ENCODE measurements around the gene MYO5B.
"Not testable (repeated sequence)": the region's sequence is repeated elsewhere in the genome, so short reads cannot be mapped to it uniquely, and the experiment has no call there.

MYO5B gene

DNA sequence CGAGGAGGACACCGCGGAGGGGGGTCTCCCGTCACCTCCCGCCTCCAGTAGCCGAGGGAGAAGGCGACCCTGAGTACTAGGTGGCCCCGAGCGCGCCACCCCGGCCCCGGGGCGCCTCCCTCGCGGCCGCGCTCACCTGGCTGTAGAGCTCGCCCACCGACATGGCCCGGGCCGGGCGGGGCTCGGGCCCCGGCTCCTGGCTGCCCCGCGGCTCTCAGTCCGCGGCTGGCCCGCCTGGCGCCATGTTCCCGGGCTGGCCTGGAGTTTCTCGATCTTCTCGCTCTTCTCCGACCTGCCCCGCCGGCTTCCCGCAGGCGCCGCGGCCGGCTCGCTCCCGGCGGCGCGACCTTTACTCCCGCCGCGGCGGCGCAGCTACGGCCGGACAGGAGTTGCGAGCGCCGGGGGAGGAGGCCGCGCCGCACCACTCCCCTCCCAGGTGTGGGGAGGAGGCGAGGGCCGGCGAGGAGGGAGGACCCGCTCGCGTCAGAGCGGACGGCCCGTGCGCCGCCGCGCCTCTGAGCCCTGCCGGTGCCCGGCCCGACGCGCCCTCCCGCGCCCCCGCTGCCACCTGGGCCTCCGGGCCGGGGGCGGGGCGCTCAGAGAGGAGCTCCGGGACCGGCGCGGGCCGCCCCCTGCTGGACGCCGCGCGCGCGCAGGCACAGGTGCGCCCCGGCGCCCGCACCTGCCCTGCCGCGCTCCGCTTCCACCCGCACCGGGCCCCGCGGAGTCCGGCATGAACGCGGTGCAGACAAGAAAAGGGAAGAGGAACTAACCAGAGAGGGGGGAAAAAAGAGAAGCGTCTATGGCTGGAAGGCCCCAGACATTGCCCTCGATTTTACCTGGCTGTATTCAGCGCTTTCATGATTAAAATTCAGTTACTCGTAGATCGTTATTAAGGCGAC lies at the start of gene MYO5B:
MYO5B (minus strand) TSS at position 517 of the 902 bp plus-strand sequence; CDS start at position 163, 354 bp downstream.
- Mint-ChIP-seq H3K27ac (peak within 1 kb of the TSS; percentile 60), H3K4me3 (peak within 1 kb of the TSS; percentile 72 to 74), H3K9me3 (no peaks in the 10 kb centered on the region), H3K27me3 (peaks cover 54 to 84% of the 10 kb centered on the region in 2 donors), H3K36me3 (no peaks in the 10 kb centered on the region), H3K4me1 (peaks cover 10 to 23% of the 10 kb centered on the region in 2 donors)
- DNase-seq (peak; percentile 40), ATAC-seq (replicated peaks) (peak; percentile 88 to 91)

DNA sequence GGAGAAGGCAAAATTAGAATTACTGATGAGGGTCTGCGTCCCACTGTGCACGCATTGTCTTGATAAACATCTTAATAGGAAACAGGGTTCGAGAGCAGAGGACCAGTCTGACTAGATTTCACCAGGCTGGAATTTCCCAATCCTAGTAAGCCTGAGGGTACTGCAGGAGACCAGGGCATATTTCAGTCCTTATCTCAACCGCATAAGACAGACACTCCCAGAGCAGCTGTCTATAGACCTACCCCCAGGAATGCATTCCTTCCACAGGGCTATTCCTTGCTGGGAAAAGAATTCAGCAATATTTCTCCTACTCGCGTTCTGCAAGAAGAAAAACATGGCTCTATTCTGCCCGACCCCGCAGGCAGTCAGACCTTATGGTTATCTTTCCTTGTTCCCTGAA lies 46.8 kb upstream of the MYO5B start:
- peaks cover 11 to 12% of the 10 kb centered on the region in 2 donors for H3K9me3 Mint-ChIP-seq
- ATAC-seq (replicated peaks); DNase-seq; H3K4me1 Mint-ChIP-seq; H3K27ac Mint-ChIP-seq; H3K4me3 Mint-ChIP-seq: not testable (repeated sequence)
- H3K27me3 Mint-ChIP-seq: peaks cover 17 to 27% of the 10 kb centered on the region in 2 donors
- peaks cover 5 to 12% of the 10 kb centered on the region in 2 donors for H3K36me3 Mint-ChIP-seq

DNA sequence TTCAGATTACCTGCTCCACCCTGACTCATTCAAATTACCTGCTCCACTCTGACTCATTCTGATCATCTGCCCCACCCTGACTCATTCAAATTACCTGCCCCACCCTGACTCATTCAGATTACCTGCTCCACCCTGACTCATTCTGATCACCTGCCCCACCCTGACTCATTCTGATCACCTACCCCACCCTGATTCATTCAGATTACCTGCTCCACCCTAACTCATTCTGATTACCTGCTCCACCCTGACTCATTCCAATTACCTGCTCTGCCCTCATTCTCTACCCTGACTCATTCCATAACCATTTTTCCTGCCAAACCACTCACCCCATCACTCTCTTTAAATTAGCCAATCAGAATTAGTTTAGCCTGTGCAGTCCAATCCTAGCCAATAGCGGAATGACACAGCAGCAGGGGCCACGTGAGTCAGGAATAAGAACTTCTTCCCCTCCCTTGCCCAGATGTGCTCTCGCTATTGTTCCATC lies 45.2 kb upstream of the MYO5B start:
- Mint-ChIP-seq H3K36me3 (peaks cover 5 to 12% of the 10 kb centered on the region in 2 donors), H3K27me3 (peaks cover 23 to 40% of the 10 kb centered on the region in 2 donors), H3K27ac (no peak overlapping the region), H3K9me3 (peaks cover 11 to 12% of the 10 kb centered on the region in 2 donors), H3K4me1 (peaks cover 3 to 6% of the 10 kb centered on the region in 2 donors), H3K4me3 (no peak overlapping the region)
- DNase-seq (no peak), ATAC-seq (replicated peaks) (no peak)

DNA sequence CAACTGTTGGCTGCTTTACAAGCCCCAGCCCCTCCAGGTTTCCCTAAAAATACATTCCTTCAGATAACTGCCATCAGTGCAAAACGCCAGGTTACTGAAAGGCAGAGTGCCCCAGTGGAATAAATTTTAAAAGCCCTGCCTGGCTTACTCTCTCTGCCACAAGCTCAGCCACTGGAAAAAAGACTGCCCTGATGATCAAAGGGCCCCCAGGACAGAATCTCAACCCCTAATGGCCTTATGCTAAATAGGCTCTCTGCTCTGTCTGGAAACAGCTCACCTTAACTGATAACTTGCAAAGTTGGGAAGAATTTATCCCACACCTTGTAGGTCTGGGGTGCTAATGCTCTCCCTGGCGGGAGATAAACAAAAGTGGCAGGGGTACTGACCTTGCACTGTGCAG lies 37.5 kb upstream of the MYO5B start:
- H3K27ac Mint-ChIP-seq: no peak overlapping the region
- H3K4me1 Mint-ChIP-seq: peaks cover 5 to 6% of the 10 kb centered on the region in 2 donors
- H3K27me3 Mint-ChIP-seq: peaks cover 40 to 45% of the 10 kb centered on the region in 2 donors
- no peaks in the 10 kb centered on the region for H3K9me3 Mint-ChIP-seq
- ATAC-seq (replicated peaks) (no peak), DNase-seq (no peak)
- H3K4me3 Mint-ChIP-seq: no peak overlapping the region
- no peaks in the 10 kb centered on the region for H3K36me3 Mint-ChIP-seq

- Mint-ChIP-seq H3K36me3 (no peaks in the 10 kb centered on the region), H3K27me3 (peaks cover 37 to 44% of the 10 kb centered on the region in 2 donors), H3K4me3 (no peak overlapping the region), H3K9me3 (no peaks in the 10 kb centered on the region), H3K27ac (no peak overlapping the region), H3K4me1 (peaks cover 5 to 6% of the 10 kb centered on the region in 2 donors)
- DNase-seq: no peak
- no peak for ATAC-seq (replicated peaks)
Observed at GRCh38 chr18:50231621-50232020, 36.7 kb upstream of the MYO5B start.

GRCh38 chr18:50220249-50220648 lies 25.3 kb upstream of the MYO5B start:
- not testable (repeated sequence) for H3K4me3 Mint-ChIP-seq; H3K9me3 Mint-ChIP-seq; DNase-seq; H3K36me3 Mint-ChIP-seq; ATAC-seq (replicated peaks); H3K27ac Mint-ChIP-seq; H3K4me1 Mint-ChIP-seq
- peaks cover 25 to 34% of the 10 kb centered on the region in 2 donors for H3K27me3 Mint-ChIP-seq

GRCh38 chr18:50218432-50219197 lies 23.7 kb upstream of the MYO5B start:
- ATAC-seq (replicated peaks) (peak; percentile 77 to 83), DNase-seq (peak; percentile 30)
- Mint-ChIP-seq H3K9me3 (peaks cover 6 to 10% of the 10 kb centered on the region in 2 donors), H3K4me3 (no peak overlapping the region), H3K27me3 (peaks cover 32 to 41% of the 10 kb centered on the region in 2 donors), H3K4me1 (no peaks in the 10 kb centered on the region), H3K36me3 (peaks cover 0 to 4% of the 10 kb centered on the region in 2 donors), H3K27ac (no peak overlapping the region)

GRCh38 chr18:50209311-50209710 lies 14.4 kb upstream of the MYO5B start:
- Mint-ChIP-seq H3K9me3 (no peaks in the 10 kb centered on the region), H3K4me1 (peaks cover 2 to 3% of the 10 kb centered on the region in 2 donors), H3K27ac (no peak overlapping the region), H3K36me3 (no peaks in the 10 kb centered on the region), H3K27me3 (peaks cover 36 to 48% of the 10 kb centered on the region in 2 donors), H3K4me3 (no peak overlapping the region)
- no peak for ATAC-seq (replicated peaks)
- no peak for DNase-seq

DNA sequence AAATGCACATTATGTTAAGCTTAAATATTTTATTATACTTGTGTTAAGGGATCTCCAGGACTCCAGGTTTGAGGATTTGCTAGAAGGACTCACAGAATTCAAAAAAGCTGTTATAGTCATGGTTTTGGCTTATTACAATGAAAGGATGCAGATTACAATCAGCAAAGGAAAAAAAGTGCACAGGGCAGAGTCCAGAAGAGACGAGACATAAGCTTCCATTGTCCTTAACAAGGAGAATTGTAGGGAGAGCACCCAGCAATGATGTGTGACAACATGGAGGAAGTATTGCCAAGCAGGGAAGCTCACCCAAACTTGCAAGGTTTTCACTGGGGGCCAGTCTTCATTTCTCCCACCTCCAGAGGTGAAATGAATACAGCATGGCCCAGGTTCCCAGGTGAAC lies 12.8 kb upstream of the MYO5B start:
- DNase-seq (no peak), ATAC-seq (replicated peaks) (no peak)
- peaks cover 40 to 52% of the 10 kb centered on the region in 2 donors for H3K27me3 Mint-ChIP-seq
- H3K4me1 Mint-ChIP-seq: peaks cover 7 to 11% of the 10 kb centered on the region in 2 donors
- no peak overlapping the region for H3K27ac Mint-ChIP-seq
- H3K36me3 Mint-ChIP-seq: no peaks in the 10 kb centered on the region
- no peak overlapping the region for H3K4me3 Mint-ChIP-seq
- H3K9me3 Mint-ChIP-seq: no peaks in the 10 kb centered on the region

DNA sequence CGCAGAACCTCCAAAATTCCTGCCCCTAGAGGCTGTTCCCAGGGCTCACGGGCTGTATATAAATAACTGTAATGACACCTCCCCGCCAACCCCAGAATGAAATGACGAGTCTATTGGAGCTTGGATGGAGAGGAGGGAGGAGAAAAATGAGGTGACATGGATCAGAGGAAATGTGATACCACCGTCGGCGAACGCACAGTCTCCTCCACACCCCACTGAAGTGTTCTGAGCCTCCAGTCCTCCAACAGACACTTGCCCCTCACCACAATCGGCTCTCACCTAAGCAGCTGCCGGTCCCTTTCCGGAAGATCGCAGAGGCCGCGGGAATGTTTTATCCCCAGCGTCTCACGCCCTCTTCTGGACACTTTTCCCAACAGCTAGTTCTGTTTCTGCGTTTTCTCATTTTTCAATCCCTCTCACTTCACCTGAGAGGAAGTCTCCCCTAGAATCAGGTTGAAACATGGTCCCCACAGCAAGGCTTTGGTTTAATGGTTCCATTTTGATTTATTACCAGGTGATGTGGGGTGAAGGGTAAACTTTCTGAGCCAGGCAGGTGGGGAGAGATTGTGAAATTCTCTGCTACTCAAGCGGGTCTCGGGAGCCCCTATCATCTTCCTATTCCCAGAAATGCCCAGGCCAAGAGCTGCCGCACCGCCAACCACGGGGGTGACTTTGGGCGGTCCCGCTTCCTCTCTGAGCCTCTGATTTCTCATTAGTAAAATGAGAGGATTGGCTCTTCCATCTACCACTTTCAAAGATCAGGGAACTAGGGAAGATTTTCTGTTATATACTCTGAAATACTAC lies 9.1 kb upstream of the MYO5B start:
- Mint-ChIP-seq H3K27ac (no peak overlapping the region), H3K27me3 (peaks cover 44 to 59% of the 10 kb centered on the region in 2 donors), H3K9me3 (peaks cover 10% of the 10 kb centered on the region in 2 donors), H3K36me3 (peaks cover 0 to 4% of the 10 kb centered on the region in 2 donors), H3K4me3 (peak overlapping the region in 1 of 2 donors; percentile 15), H3K4me1 (peaks cover 7 to 11% of the 10 kb centered on the region in 2 donors)
- DNase-seq (no peak), ATAC-seq (replicated peaks) (peak; percentile 20 to 31)

GRCh38 chr18:50201476-50202018 lies 6.6 kb upstream of the MYO5B start:
- no peak for ATAC-seq (replicated peaks)
- Mint-ChIP-seq H3K27ac (no peak overlapping the region), H3K9me3 (peaks cover 10% of the 10 kb centered on the region in 2 donors), H3K27me3 (peaks cover 57 to 83% of the 10 kb centered on the region in 2 donors), H3K4me1 (peaks cover 7 to 11% of the 10 kb centered on the region in 2 donors), H3K36me3 (peaks cover 0 to 4% of the 10 kb centered on the region in 2 donors), H3K4me3 (no peak overlapping the region)
- no peak for DNase-seq

DNA sequence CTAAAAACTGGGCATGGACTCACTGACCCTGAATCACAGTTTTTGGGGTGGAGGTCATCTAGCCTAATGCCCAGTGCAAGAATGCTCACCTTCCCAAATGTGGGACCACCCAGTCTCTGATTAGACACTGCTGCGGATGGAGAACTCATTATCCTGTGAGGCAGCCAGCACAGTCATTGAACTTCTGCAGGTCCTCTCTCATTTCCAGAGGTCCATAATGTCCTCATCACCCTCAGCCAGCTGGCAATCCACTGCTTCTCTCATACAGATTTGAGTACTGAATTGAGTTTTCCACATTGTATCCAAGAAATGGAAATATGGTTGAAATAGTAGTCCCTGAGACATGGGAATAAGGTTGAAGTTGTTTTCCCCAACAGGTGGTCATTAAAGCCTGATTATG lies 5.0 kb upstream of the MYO5B start:
- Mint-ChIP-seq H3K9me3 (peaks cover 10% of the 10 kb centered on the region in 2 donors), H3K4me1 (peaks cover 10 to 21% of the 10 kb centered on the region in 2 donors), H3K4me3 (no peak overlapping the region), H3K27ac (no peak overlapping the region), H3K36me3 (peaks cover 0 to 4% of the 10 kb centered on the region in 2 donors), H3K27me3 (peaks cover 62 to 90% of the 10 kb centered on the region in 2 donors)
- no peak for DNase-seq
- ATAC-seq (replicated peaks): no peak

GRCh38 chr18:50199346-50199855 lies 4.5 kb upstream of the MYO5B start:
- Mint-ChIP-seq H3K4me3 (no peak overlapping the region), H3K9me3 (peaks cover 10% of the 10 kb centered on the region in 2 donors), H3K36me3 (peaks cover 0 to 4% of the 10 kb centered on the region in 2 donors), H3K4me1 (peaks cover 9 to 20% of the 10 kb centered on the region in 2 donors), H3K27ac (no peak overlapping the region), H3K27me3 (peaks cover 57 to 85% of the 10 kb centered on the region in 2 donors)
- no peak for DNase-seq
- ATAC-seq (replicated peaks): no peak

All from stimulated activated naive B cell treated with anti-CD40 and anti-IgM and Interleukin-4, amounts not matched to agents 10 μg/mL and 1 μg/mL and 100 μg/mL, for 72 hours (primary cell).